ENCODE measurements around the gene GNAT3.

GRCh38 chr7:80473751-80474150 lies 38.1 kb downstream of the GNAT3 start:
- TF ChIP-seq, protein P1, sequence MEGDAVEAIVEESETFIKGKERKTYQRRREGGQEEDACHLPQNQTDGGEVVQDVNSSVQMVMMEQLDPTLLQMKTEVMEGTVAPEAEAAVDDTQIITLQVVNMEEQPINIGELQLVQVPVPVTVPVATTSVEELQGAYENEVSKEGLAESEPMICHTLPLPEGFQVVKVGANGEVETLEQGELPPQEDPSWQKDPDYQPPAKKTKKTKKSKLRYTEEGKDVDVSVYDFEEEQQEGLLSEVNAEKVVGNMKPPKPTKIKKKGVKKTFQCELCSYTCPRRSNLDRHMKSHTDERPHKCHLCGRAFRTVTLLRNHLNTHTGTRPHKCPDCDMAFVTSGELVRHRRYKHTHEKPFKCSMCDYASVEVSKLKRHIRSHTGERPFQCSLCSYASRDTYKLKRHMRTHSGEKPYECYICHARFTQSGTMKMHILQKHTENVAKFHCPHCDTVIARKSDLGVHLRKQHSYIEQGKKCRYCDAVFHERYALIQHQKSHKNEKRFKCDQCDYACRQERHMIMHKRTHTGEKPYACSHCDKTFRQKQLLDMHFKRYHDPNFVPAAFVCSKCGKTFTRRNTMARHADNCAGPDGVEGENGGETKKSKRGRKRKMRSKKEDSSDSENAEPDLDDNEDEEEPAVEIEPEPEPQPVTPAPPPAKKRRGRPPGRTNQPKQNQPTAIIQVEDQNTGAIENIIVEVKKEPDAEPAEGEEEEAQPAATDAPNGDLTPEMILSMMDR (IDR thresholded peaks at IDR 0.05; ENCODE audit: extremely low read depth in 1 of 2, insufficient read depth in 1 of 2, low read depth in 1 of 2, low read length in 2 of 2), result no peak
- TF ChIP-seq JUN (IDR thresholded peaks at IDR 0.05; ENCODE audit: borderline replicate concordance, insufficient read depth, insufficient read length, low read depth) (no peak), MYC (IDR thresholded peaks at IDR 0.05; ENCODE audit: low read depth, low read length) (no peak), POLR2A (IDR thresholded peaks at IDR 0.05; ENCODE audit: low read depth, low read length) (no peak), EZH2 (IDR thresholded peaks at IDR 0.05; ENCODE audit: borderline replicate concordance, low read depth, low read length, severe bottlenecking) (no peak), POLR2AphosphoS5 (IDR thresholded peaks at IDR 0.05; ENCODE audit: insufficient read depth, low read depth, low read length) (no peak), FOS (IDR thresholded peaks at IDR 0.05; ENCODE audit: borderline replicate concordance, insufficient read depth, low read length) (no peak)

Data from endothelial cell of umbilical vein (primary cell).